Measurements from ENCODE around the gene ERAL1. TPM values are rescaled to one million over a fixed set of nuclear protein-coding genes. Genes with fewer than 3 reads are reported as not detected.

The ERAL1 gene
- total and polyA plus RNA-seq, 2 of the 4 experiments (the other 2 are of a cell fraction): 34.1 to 62.3 TPM

DNA sequence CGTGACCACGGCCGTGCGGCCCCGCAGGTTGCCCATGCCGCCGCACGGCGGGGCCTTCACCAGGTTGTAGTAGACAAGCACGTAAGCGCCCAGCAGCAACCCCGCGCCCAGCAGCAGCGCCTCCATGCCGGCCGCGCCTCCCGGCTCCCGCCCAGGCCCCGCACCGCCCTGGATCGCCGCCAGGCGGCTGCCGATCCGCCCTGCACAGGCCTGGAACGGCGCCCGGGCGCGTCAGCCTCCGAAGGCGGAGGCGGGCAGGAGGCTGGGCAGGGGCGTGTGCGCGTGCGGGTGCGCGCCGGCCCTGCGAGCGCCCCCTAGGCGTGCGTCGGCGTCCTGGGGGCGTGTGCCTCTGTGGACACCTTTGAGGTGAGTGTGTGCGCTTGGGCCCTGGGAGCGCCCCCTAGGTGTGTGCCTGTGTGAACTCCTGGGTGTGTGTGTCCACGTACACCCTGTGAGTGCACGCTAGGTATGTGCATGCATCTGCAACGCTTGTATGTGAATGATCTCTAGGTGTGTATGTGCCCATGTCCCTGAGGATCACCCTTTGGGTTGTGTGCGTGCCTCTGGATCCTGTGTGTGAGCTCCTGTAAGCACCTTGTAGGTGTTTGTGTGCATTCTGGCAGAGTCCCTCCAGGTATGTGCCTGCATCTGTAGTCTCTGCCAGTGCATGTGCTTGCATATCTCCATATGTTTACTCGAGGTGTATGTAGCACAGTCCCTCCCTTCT is 48.2 kb downstream of the ERAL1 start, which contains the start of gene DHRS13:
DHRS13 (minus strand) TSS at position 261 of the 727 bp plus-strand sequence; CDS start at position 126, 135 bp downstream.
- BruUV-seq (replicated peaks): no TSS peak
- no peak within 1 kb of the TSS for H4K91ac ChIP-seq (ENCODE audit: insufficient read depth, low read depth, low read length)
- H3K56ac ChIP-seq (ENCODE audit: extremely low read depth, insufficient read depth, low read length): 0 out of 2 replicates have a peak within 1 kb of the TSS, but pooled peaks have one; percentile 9
- H3K79me1 ChIP-seq (ENCODE audit: low read depth in 1 of 2, low read length in 2 of 2): peaks cover 10 to 37% of the 10 kb centered on the region in 2 experiments; a peak in 3 of 4 replicates
- H3K4ac ChIP-seq (ENCODE audit: low read depth, low read length): peak within 1 kb of the TSS; percentile 16; the same call in 1 of the 2 replicates
- peak within 1 kb of the TSS; percentile 46 for H3K23ac ChIP-seq (ENCODE audit: low read depth, low read length)
- H3K18ac ChIP-seq (ENCODE audit: low read depth, low read length): no peak within 1 kb of the TSS
- peak within 1 kb of the TSS; percentile 59; the same call in 1 of the 2 replicates for H2AK5ac ChIP-seq (ENCODE audit: low read depth, low read length)
- peak within 1 kb of the TSS in 1 of 2 experiments; percentile 28; a peak in 1 of 4 replicates for H4K8ac ChIP-seq (ENCODE audit: low read depth in 2 of 2, low read length in 2 of 2)
- H3K27ac ChIP-seq (ENCODE audit: insufficient read depth, low read length): peak within 1 kb of the TSS; percentile 27; the same call in 1 of the 2 replicates
- H2AK9ac ChIP-seq (replicated peaks; ENCODE audit: low read depth, low read length, poor library complexity): peak within 1 kb of the TSS; percentile 68
- in situ Hi-C loops (cut with MboI; ENCODE audit: low sequenced_read_pairs): no loop called here
- peaks cover 10% of the 10 kb centered on the region for H3K4me1 ChIP-seq (ENCODE audit: control insufficient read depth, insufficient read depth, low read length)
- peak; percentile 92 for ATAC-seq (ENCODE audit: low read depth)
- peak within 1 kb of the TSS; percentile 37; the same call in 1 of the 2 replicates for H3K9ac ChIP-seq (ENCODE audit: low read depth, low read length)
- peak within 1 kb of the TSS; percentile 14 for H2BK5ac ChIP-seq (ENCODE audit: low read depth, low read length, poor library complexity, severe bottlenecking)
- H2AFZ ChIP-seq (replicated peaks; ENCODE audit: low read length, poor library complexity): peak within 1 kb of the TSS; percentile 97
- H3K4me3 ChIP-seq (ENCODE audit: insufficient read depth, low read depth, low read length): peak within 1 kb of the TSS; percentile 62
- DNase-seq: peak; percentile 83
- no peaks in the 10 kb centered on the region for H3K9me3 ChIP-seq (ENCODE audit: control insufficient read depth, insufficient read depth, low read length)
- WGBS, 2 experiments (ENCODE audit: extremely low coverage in 2 of 2, insufficient read length in 1 of 2): 0% methylated on average over 26 of the region's 55 CpGs; no CpG with 5 or more reads in 1 of the 2 experiments
- H3K36me3 ChIP-seq (ENCODE audit: control insufficient read depth, insufficient read depth, low read length): peaks cover 20% of the 10 kb centered on the region
- intact Hi-C loops (cut with micrococcal nuclease): no loop called here
- no peak within 1 kb of the TSS for H2BK20ac ChIP-seq (ENCODE audit: low read depth, low read length)
- H4K20me1 ChIP-seq (ENCODE audit: insufficient read depth, low read length): peaks cover 18% of the 10 kb centered on the region; the same call in 1 of the 2 replicates
- 0 out of 2 replicates have a peak within 1 kb of the TSS, but pooled peaks have one; percentile 4 for H3K14ac ChIP-seq (replicated peaks; ENCODE audit: low read depth, low read length)
- POLR2A ChIA-PET (ENCODE audit: unreplicated experiment): interaction anchor here (0.5 kb wide), 1 partner anchor 243 kb away, joined by 3 read pairs; no protein-coding TSS in a partner anchor
- H3K9me1 ChIP-seq (ENCODE audit: insufficient read depth, low read length): peaks cover 16% of the 10 kb centered on the region
- H3K27me3 ChIP-seq (ENCODE audit: control insufficient read depth, insufficient read depth, low read length): no peaks in the 10 kb centered on the region
- no peak within 1 kb of the TSS for H2BK15ac ChIP-seq (ENCODE audit: low read depth, low read length)
- H4K5ac ChIP-seq (ENCODE audit: low read depth, low read length): peak within 1 kb of the TSS; percentile 43; the same call in 1 of the 2 replicates
- H3K4me2 ChIP-seq (ENCODE audit: low read depth, low read length): peak within 1 kb of the TSS; percentile 92
- H2BK120ac ChIP-seq (ENCODE audit: low read depth, low read length): no peak within 1 kb of the TSS
- dilution Hi-C loops (cut with HindIII; ENCODE audit: low sequenced_read_pairs, unreplicated experiment): no loop called here
- CTCF ChIA-PET: interaction anchor here (0.9 to 1.7 kb wide), 4 partner anchors 49 to 139 kb away, joined by 3 to 6 read pairs (median 4); no protein-coding TSS in a partner anchor
- TF ChIP-seq SMC3 (IDR thresholded peaks at IDR 0.05; ENCODE audit: low read depth, low read length) (peak; percentile 40), POLR2A (IDR thresholded peaks at IDR 0.05; ENCODE audit: low read depth, low read length) (no peak), NFE2L2 (IDR thresholded peaks at IDR 0.05; ENCODE audit: low read depth, low read length) (no peak), RCOR1 (IDR thresholded peaks at IDR 0.05; ENCODE audit: insufficient replicate concordance, low read length) (no peak), BHLHE40 (IDR thresholded peaks at IDR 0.05; ENCODE audit: low read depth, low read length) (peak; percentile 85), CEBPB (IDR thresholded peaks at IDR 0.05; ENCODE audit: low read depth, low read length) (no peak), MAFK (IDR thresholded peaks at IDR 0.05; ENCODE audit: low read depth, low read length) (no peak), CHD1 (IDR thresholded peaks at IDR 0.05; ENCODE audit: low read depth, low read length) (no peak), RAD21 (IDR thresholded peaks at IDR 0.05; ENCODE audit: low read length) (peak; percentile 43), MXI1 (IDR thresholded peaks at IDR 0.05; ENCODE audit: borderline replicate concordance, low read depth, low read length) (peak; percentile 88), MAZ (IDR thresholded peaks at IDR 0.05; ENCODE audit: borderline replicate concordance, low read depth, low read length) (peak; percentile 73; the same call in 1 of the 2 replicates)
- TF ChIP-seq, protein P1, sequence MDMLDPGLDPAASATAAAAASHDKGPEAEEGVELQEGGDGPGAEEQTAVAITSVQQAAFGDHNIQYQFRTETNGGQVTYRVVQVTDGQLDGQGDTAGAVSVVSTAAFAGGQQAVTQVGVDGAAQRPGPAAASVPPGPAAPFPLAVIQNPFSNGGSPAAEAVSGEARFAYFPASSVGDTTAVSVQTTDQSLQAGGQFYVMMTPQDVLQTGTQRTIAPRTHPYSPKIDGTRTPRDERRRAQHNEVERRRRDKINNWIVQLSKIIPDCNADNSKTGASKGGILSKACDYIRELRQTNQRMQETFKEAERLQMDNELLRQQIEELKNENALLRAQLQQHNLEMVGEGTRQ (IDR thresholded peaks at IDR 0.05; ENCODE audit: low read depth, low read length): no peak
- TF ChIP-seq, protein P2, sequence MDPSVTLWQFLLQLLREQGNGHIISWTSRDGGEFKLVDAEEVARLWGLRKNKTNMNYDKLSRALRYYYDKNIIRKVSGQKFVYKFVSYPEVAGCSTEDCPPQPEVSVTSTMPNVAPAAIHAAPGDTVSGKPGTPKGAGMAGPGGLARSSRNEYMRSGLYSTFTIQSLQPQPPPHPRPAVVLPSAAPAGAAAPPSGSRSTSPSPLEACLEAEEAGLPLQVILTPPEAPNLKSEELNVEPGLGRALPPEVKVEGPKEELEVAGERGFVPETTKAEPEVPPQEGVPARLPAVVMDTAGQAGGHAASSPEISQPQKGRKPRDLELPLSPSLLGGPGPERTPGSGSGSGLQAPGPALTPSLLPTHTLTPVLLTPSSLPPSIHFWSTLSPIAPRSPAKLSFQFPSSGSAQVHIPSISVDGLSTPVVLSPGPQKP (IDR thresholded peaks at IDR 0.05; ENCODE audit: borderline replicate concordance, low read depth, low read length): no peak
